Measurements from ENCODE around the gene ANKZF1. TPM values are rescaled to one million over a fixed set of nuclear protein-coding genes. Genes with fewer than 3 reads are reported as not detected.

Gene ANKZF1
- total and polyA plus RNA-seq, 2 of the 8 experiments (the other 6 are each of a cell fraction or from before 2014, with no cell fraction given), result 32.5 to 50.1 TPM

DNA sequence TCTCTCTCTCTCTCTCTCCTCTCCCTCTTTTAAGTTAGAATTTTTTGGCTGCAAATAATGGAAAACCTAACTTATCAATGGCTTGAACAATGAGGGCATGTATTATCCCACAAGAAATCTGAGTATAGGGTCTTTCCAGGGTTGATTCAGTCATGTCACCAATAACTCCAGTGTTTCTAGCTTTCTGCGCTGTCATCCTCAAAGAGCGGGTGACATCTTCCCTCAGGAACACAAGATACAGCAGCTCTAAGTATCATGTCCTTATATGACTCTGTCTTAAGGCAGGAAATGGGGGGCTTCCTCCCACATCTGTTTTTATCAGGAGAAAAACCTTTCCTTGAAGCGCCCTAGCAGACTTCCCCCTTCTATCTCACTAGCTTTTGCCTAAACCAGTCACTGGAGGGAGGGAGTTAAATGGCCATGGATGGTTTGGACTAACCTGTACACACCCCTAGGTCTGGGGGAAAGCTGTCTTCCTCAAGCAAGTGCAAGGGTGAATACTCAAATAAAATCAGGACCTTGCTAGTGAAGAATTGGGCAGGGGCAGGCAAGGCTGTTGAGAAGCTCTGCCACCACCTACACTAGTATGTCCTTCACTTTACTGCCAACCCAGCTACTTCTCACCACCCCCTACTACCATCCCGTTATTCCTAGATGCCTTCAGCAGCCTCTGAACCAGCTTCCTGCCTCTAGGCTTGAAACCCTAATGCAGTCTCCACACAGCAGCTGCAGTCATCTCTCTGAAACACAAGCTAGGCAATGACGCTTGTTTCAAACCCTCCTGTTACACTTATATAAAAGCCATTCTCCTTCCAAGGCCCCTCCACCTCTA is 31.6 kb downstream of the ANKZF1 start (continued):
- TF ChIP-seq FOSL1 (IDR thresholded peaks at IDR 0.05; ENCODE audit: insufficient read depth, low read depth, low read length), result no peak
